OCI-LY1 (cell line): ENCODE data around the gene IRF2.

Experiments
- CTCF ChIP-seq: fragments of 200-600 bp; sonication (generic), shearing (Covaris generic); IDR thresholded peaks from 2 replicates; pipeline ENCODE4 v1.5.1; 2017; ENCODE audit warnings: mild to moderate bottlenecking, antibody characterized with exemption, low read length, moderate library complexity, mixed read lengths
- EZH2 ChIP-seq: fragments of 200-600 bp; sonication (generic), shearing (Covaris generic); IDR thresholded peaks from 2 replicates; pipeline ENCODE4 v1.8.0; 2017; ENCODE audit warnings: borderline replicate concordance, mixed run types, mild to moderate bottlenecking, antibody characterized with exemption, low read length, moderate library complexity, mixed read lengths

GRCh38 chr4:184430163-184430562, 44.2 kb downstream of the IRF2 start:
- TF ChIP-seq CTCF (no peak), EZH2 (no peak)
